Mucosa of descending colon (tissue), 3 donors: ENCODE results near the gene FBXO36. TPM values are rescaled to one million over a fixed set of nuclear protein-coding genes. Genes with fewer than 3 reads are reported as not detected.

ENCODE experiments used
- ATAC-seq: fragments of 200-7000 bp; cut with Tn5 transposase; one replicate; pipeline ENCODE4 v1.9.1; 2020; ENCODE audit warnings: mild to moderate bottlenecking, moderate library complexity
- DNase-seq, 3 donors: peaks; one replicate each; pipeline ENCODE4 v3.0.0-alpha.2; 2020
- H3K36me3 ChIP-seq: fragments of 200-600 bp; one replicate; pipeline ENCODE4 v1.8.0; 2021; ENCODE audit warnings: low read depth, mild to moderate bottlenecking
- H3K4me1 ChIP-seq: fragments of 200-600 bp; one replicate; pipeline ENCODE4 v1.8.0; 2021; ENCODE audit warnings: low read depth, mild to moderate bottlenecking
- H3K4me3 ChIP-seq: fragments of 200-600 bp; one replicate; pipeline ENCODE4 v1.8.0; 2021; ENCODE audit warnings: mild to moderate bottlenecking
- H3K9me3 ChIP-seq: fragments of 200-600 bp; one replicate; pipeline ENCODE4 v1.8.0; 2021; ENCODE audit warnings: mild to moderate bottlenecking
- intact Hi-C, 2 donors: fragments of 100-400 bp; cut with DNase I in 1 of 2; cut with micrococcal nuclease in 1 of 2; formaldehyde crosslinking; loops; one replicate each; pipeline versions ENCODE4 v1.11.0 to v1.11.1; 2022; cut with DNase I, micrococcal nuclease
- total RNA-seq, 3 donors: library from RNA; stranded (reverse); fragmentation: NEBNext Ultra II Directional in 2 of 3; extraction: Animal tissue kit (Norgen Biotek cat#: 25700) in 2 of 3; gene quantifications; one replicate each; pipeline versions ENCODE4 v1.2.1 to v1.2.4, GENCODE V29; 2021 to 2023
- TF ChIP-seq, protein P1 (sequence below): fragments of 200-600 bp; IDR thresholded peaks from one replicate; pipeline ENCODE4 v1.8.0; 2022; ENCODE audit warnings: antibody characterized with exemption, mild to moderate bottlenecking
- donor health status: DM: no; HTN: no; CAD: no; lungs with moderate emphysema.
- donor health status: DM: no; HTN: no; CAD: no.
- donor health status: DM: no; HTN: yes; CAD: no.

The FBXO36 gene
- total RNA-seq, 3 donors from 2014 or later, result 1.6 to 2.4 (median 2.1) TPM

DNA sequence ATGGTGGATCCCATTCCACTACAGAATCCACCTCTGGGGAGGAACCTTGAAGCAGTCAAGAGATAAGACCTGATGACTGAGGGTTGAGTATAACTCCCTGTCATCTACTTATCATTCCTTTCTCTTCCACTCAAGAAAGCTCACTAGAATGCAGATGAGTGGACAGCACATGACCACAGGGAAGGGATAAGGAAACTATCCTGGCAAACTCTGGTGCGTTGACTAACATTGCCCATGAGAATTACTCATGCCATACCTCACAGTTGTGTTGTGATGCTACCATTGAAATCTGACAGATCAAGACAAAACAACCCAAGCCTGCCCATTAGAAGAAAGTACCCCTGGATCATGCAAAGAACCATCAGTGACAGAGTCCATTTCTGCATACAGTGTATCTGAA is 119.9 kb downstream of the FBXO36 start:
- Histone ChIP-seq H3K36me3 (no peaks in the 10 kb centered on the region), H3K4me3 (no peak overlapping the region), H3K4me1 (no peaks in the 10 kb centered on the region), H3K9me3 (no peaks in the 10 kb centered on the region)
- intact Hi-C loops, result no loop called here
- ATAC-seq (no peak), DNase-seq (no peak)
- TF ChIP-seq, protein P1, sequence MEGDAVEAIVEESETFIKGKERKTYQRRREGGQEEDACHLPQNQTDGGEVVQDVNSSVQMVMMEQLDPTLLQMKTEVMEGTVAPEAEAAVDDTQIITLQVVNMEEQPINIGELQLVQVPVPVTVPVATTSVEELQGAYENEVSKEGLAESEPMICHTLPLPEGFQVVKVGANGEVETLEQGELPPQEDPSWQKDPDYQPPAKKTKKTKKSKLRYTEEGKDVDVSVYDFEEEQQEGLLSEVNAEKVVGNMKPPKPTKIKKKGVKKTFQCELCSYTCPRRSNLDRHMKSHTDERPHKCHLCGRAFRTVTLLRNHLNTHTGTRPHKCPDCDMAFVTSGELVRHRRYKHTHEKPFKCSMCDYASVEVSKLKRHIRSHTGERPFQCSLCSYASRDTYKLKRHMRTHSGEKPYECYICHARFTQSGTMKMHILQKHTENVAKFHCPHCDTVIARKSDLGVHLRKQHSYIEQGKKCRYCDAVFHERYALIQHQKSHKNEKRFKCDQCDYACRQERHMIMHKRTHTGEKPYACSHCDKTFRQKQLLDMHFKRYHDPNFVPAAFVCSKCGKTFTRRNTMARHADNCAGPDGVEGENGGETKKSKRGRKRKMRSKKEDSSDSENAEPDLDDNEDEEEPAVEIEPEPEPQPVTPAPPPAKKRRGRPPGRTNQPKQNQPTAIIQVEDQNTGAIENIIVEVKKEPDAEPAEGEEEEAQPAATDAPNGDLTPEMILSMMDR, result no peak

DNA sequence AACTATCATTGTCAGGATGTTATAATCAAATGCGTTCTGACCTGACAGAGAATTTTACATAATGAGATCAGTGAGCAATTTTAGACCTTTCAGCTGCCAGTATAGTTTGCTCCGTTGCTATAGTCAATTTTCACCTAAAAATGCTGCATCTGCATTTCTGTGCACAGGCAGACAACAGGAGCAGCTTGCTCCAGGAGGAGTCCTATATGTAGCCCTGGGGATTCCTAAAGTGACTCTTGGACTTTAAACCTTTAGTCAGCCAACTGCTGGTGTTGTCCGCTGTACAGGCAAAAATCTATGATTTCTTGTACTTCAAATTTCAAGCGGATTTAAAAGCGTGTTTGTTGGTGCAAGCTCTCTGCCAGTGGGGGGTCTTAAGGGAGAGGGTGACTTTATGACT is 120.7 kb downstream of the FBXO36 start:
- intact Hi-C loops, result no loop called here
- TF ChIP-seq, protein P1, result no peak
- no peak for ATAC-seq

DNA sequence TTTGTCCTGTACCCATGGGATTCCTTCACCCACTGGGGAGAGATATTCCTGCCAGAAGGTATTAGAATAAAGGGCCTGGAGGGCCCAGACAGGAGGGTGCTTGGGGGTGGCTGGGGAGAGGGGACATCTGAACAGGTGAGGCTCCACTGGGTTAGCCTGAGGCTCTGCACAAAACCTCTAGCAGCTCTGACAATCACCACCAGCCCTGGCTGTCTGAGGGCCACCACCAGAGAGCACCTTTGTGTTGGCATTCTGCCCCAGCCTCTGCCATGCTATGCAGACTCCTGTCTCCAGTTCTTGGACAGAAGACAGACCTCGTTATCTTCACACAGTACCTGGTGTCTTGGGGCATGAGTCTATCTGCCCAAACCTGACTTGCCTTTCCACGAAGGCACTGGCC is 121.2 kb downstream of the FBXO36 start:
- no peaks in the 10 kb centered on the region for H3K9me3 ChIP-seq
- ATAC-seq, result no peak
- DNase-seq, result no peak
- no peaks in the 10 kb centered on the region for H3K4me1 ChIP-seq
- no peaks in the 10 kb centered on the region for H3K36me3 ChIP-seq
- intact Hi-C loops, result no loop called here
- TF ChIP-seq, protein P1, result no peak
- no peak overlapping the region for H3K4me3 ChIP-seq

More for the DNA sequence above, 120.7 kb downstream of the FBXO36 start:
- no peak overlapping the region for H3K4me3 ChIP-seq
- no peaks in the 10 kb centered on the region for H3K4me1 ChIP-seq
- no peak for DNase-seq
- H3K9me3 ChIP-seq, result no peaks in the 10 kb centered on the region
- H3K36me3 ChIP-seq, result no peaks in the 10 kb centered on the region

DNA sequence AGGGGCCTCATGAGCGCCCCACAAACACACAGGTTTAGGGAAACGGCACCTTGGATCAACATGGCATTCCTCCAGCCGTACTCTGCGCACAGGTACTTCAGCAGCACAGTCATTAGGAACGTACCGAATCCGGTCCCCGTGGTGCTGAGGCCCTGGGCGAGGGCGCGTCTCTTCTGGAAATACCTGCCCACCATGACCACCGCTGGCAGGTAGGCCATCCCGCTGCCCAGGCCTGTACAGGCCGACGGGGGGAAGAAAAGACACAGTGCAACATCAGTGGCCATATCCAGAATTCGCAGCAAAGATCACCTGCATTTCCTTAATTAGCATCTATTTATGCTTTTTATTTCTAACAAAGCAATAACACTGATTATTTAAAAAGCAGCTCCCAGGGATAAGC is 124.2 kb downstream of the FBXO36 start:
- ATAC-seq, result no peak

DNA sequence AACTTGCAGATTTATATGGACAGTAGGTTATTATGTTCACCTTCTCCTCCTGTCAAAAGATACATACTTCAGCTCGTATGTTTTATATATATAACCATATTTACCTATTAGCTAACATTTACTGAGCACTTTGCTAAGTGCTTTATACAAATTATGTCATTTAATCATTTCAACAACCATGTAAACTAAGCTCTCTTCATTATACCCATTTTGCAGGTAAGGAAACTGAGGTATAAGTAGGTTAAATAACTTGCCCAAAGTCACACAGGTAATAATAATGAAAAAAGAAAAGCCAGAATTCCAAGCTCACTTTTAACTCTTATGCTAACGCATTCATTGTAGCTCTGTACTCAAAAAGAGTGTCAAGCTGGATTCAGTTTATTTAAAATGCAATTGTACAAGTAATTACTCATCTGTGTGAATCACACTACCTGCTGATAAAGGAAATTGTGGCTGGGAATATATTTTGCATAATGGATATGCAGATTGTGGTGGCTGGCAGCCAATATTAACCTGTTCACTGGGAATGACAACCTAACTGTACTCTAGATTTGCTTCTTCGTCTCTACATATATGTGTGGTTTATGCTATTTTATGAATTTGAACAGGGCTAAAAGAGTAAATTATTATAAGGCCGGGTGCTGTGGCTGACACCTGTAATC is 125.8 kb downstream of the FBXO36 start:
- TF ChIP-seq, protein P1, result no peak
- DNase-seq (no peak), ATAC-seq (no peak)
- Histone ChIP-seq H3K36me3 (no peaks in the 10 kb centered on the region), H3K9me3 (no peaks in the 10 kb centered on the region), H3K4me3 (no peak overlapping the region), H3K4me1 (no peaks in the 10 kb centered on the region)
- intact Hi-C loops, result no loop called here

More for the DNA sequence above, 124.2 kb downstream of the FBXO36 start:
- no peak for DNase-seq
- no peaks in the 10 kb centered on the region for H3K36me3 ChIP-seq
- no peaks in the 10 kb centered on the region for H3K4me1 ChIP-seq
- H3K4me3 ChIP-seq, result no peak overlapping the region
- intact Hi-C loops, result no loop called here
- TF ChIP-seq, protein P1, result no peak
- no peaks in the 10 kb centered on the region for H3K9me3 ChIP-seq

DNA sequence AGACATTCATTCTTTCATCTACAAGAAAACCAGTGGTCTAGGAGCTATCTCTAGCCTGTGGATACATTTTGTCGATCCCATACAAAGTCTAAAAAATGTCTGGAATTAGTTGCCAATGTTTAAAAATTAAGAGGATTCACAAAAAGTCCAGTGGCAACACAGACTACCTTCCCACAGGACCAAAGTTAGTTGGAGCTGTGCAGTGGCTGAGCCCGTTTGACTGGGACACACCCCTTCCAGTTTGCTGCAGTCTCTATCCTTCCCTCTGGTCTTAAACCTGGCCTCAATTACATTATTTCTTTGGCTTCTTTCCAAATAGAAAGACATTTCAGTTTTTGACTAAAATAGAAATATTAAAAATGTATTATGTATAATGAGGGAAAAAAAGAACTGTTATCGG is 127.8 kb downstream of the FBXO36 start:
- ATAC-seq, result no peak
- H3K4me1 ChIP-seq, result no peaks in the 10 kb centered on the region
- H3K36me3 ChIP-seq, result no peaks in the 10 kb centered on the region
- no peak overlapping the region for H3K4me3 ChIP-seq
- no peaks in the 10 kb centered on the region for H3K9me3 ChIP-seq
- TF ChIP-seq, protein P1, result no peak
- DNase-seq, result no peak
- intact Hi-C loops, result no loop called here
